ENCODE results near the gene GJB6. TPM values are rescaled to one million over a fixed set of nuclear protein-coding genes. Genes with fewer than 3 reads are reported as not detected.

GJB6 gene
- total and polyA plus RNA-seq, 2 donors (not counting 1 experiment from before 2014, with no cell fraction given), result not detected

GRCh38 chr13:20175907-20176652, 56.0 kb downstream of the GJB6 start:
- no peaks in the 10 kb centered on the region for H3K36me3 ChIP-seq (ENCODE audit: control insufficient read depth, insufficient read depth, low read length)
- peaks cover 8% of the 10 kb centered on the region for H3K4me1 ChIP-seq (ENCODE audit: control insufficient read depth, extremely low read depth, insufficient read depth, low read length)
- H2AFZ ChIP-seq (ENCODE audit: low read length), result no peak overlapping the region
- H3K79me2 ChIP-seq (ENCODE audit: control insufficient read depth, insufficient read depth, low read length), result no peaks in the 10 kb centered on the region
- H3K27me3 ChIP-seq (ENCODE audit: control insufficient read depth, insufficient read depth, low read length), result peaks cover 8% of the 10 kb centered on the region
- H3K9ac ChIP-seq (ENCODE audit: insufficient read depth, low read length), result no peak overlapping the region
- no peak for TF ChIP-seq CTCF (conservative IDR thresholded peaks at IDR 0.05 in 1 of 2, IDR thresholded peaks at IDR 0.05 in 1 of 2; ENCODE audit: low read depth in 1 of 2, low read length in 2 of 2)
- no peak for TF ChIP-seq EZH2 (IDR thresholded peaks at IDR 0.05; ENCODE audit: low read length, missing control alignments)
- H3K27ac ChIP-seq (ENCODE audit: insufficient read depth, low read length), result no peak overlapping the region
- H4K20me1 ChIP-seq (ENCODE audit: control insufficient read depth, extremely low read depth, insufficient read depth, low read length), result no peaks in the 10 kb centered on the region
- H3K4me3 ChIP-seq (replicated peaks in 1 of 4; ENCODE audit: control extremely low read depth in 1 of 4, insufficient read depth in 1 of 4, low read depth in 3 of 4, low read length in 4 of 4), result no peak overlapping the region
- no peak overlapping the region for H3K4me2 ChIP-seq (ENCODE audit: extremely low read depth, insufficient read depth, low read length)
- no peak for DNase-seq (ENCODE audit: low read depth in 2 of 2)
- H3K9me3 ChIP-seq (ENCODE audit: control insufficient read depth, insufficient read depth, low read depth, low read length), result no peaks in the 10 kb centered on the region

GRCh38 chr13:20175406-20175794, 56.7 kb downstream of the GJB6 start:
- Histone ChIP-seq H3K4me2 (ENCODE audit: extremely low read depth, insufficient read depth, low read length) (peak overlapping the region; percentile 67), H3K4me1 (ENCODE audit: control insufficient read depth, extremely low read depth, insufficient read depth, low read length) (peaks cover 8% of the 10 kb centered on the region), H3K27ac (ENCODE audit: insufficient read depth, low read length) (peak overlapping the region; percentile 70), H3K4me3 (replicated peaks in 1 of 4; ENCODE audit: control extremely low read depth in 1 of 4, insufficient read depth in 1 of 4, low read depth in 3 of 4, low read length in 4 of 4) (peak overlapping the region in 1 of 4 experiments; percentile 7), H3K9ac (ENCODE audit: insufficient read depth, low read length) (no peak overlapping the region), H3K36me3 (ENCODE audit: control insufficient read depth, insufficient read depth, low read length) (no peaks in the 10 kb centered on the region), H3K9me3 (ENCODE audit: control insufficient read depth, insufficient read depth, low read depth, low read length) (no peaks in the 10 kb centered on the region), H3K79me2 (ENCODE audit: control insufficient read depth, insufficient read depth, low read length) (no peaks in the 10 kb centered on the region), H2AFZ (ENCODE audit: low read length) (peak overlapping the region; percentile 46), H3K27me3 (ENCODE audit: control insufficient read depth, insufficient read depth, low read length) (peaks cover 8% of the 10 kb centered on the region), H4K20me1 (ENCODE audit: control insufficient read depth, extremely low read depth, insufficient read depth, low read length) (no peaks in the 10 kb centered on the region)
- no peak for DNase-seq (ENCODE audit: low read depth in 2 of 2)
- TF ChIP-seq CTCF (conservative IDR thresholded peaks at IDR 0.05 in 1 of 2, IDR thresholded peaks at IDR 0.05 in 1 of 2; ENCODE audit: low read depth in 1 of 2, low read length in 2 of 2) (no peak), EZH2 (IDR thresholded peaks at IDR 0.05; ENCODE audit: low read length, missing control alignments) (no peak)

- Histone ChIP-seq H3K27ac (ENCODE audit: insufficient read depth, low read length) (peak overlapping the region; percentile 70), H2AFZ (ENCODE audit: low read length) (peak overlapping the region; percentile 46)
- TF ChIP-seq EZH2 (IDR thresholded peaks at IDR 0.05; ENCODE audit: low read length, missing control alignments), result no peak
- TF ChIP-seq CTCF (conservative IDR thresholded peaks at IDR 0.05 in 1 of 2, IDR thresholded peaks at IDR 0.05 in 1 of 2; ENCODE audit: low read depth in 1 of 2, low read length in 2 of 2), result no peak
These were observed 57.3 kb downstream of the GJB6 start for GRCh38 chr13:20174656-20175405.

More at GRCh38 chr13:20174656-20175405, 57.3 kb downstream of the GJB6 start:
- peak overlapping the region; percentile 67 for H3K4me2 ChIP-seq (ENCODE audit: extremely low read depth, insufficient read depth, low read length)
- no peaks in the 10 kb centered on the region for H4K20me1 ChIP-seq (ENCODE audit: control insufficient read depth, extremely low read depth, insufficient read depth, low read length)
- DNase-seq (ENCODE audit: low read depth in 2 of 2), result peak; percentile 94 to 99
- no peaks in the 10 kb centered on the region for H3K79me2 ChIP-seq (ENCODE audit: control insufficient read depth, insufficient read depth, low read length)
- H3K9me3 ChIP-seq (ENCODE audit: control insufficient read depth, insufficient read depth, low read depth, low read length), result no peaks in the 10 kb centered on the region
- H3K9ac ChIP-seq (ENCODE audit: insufficient read depth, low read length), result no peak overlapping the region
- peaks cover 8% of the 10 kb centered on the region for H3K27me3 ChIP-seq (ENCODE audit: control insufficient read depth, insufficient read depth, low read length)
- H3K4me3 ChIP-seq (replicated peaks in 1 of 4; ENCODE audit: control extremely low read depth in 1 of 4, insufficient read depth in 1 of 4, low read depth in 3 of 4, low read length in 4 of 4), result peak overlapping the region in 1 of 4 experiments; percentile 7
- H3K4me1 ChIP-seq (ENCODE audit: control insufficient read depth, extremely low read depth, insufficient read depth, low read length), result peaks cover 8% of the 10 kb centered on the region
- H3K36me3 ChIP-seq (ENCODE audit: control insufficient read depth, insufficient read depth, low read length), result no peaks in the 10 kb centered on the region
